Activated gamma-delta T cell treated with anti-CD3 and anti-CD28 coated beads, Interleukin-2, amount 50 U/mL, for 16 hours (primary cell): ENCODE results near the gene PBX1.
"Not testable (repeated sequence)": the region's sequence is repeated elsewhere in the genome, so short reads cannot be mapped to it uniquely, and the experiment has no call there.

Experiments
- DNase-seq: peaks from one replicate; pipeline ENCODE4 v3.0.0-alpha.2; 2020; ENCODE audit warnings: low read depth

Gene PBX1

DNA sequence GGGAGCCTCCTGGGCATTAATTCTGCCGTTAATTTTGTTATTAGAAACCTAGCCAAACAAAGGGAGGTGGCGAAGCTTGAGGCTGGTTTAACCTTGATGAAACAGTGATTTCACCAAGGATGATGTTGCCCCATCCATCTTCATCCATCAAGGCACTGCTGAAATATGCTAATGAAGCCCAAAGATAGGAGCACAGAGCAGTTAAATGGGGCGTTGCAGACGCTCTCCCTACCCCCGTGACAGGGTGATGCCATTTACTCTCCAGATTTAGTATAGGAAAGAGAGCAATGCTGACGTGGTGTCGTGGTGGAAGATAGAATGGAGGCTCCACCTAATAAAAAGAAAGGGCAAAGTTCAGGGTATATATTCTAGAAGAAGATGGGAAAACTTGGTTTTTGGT, 84.0 kb downstream of the PBX1 start:
- no peak for DNase-seq

DNA sequence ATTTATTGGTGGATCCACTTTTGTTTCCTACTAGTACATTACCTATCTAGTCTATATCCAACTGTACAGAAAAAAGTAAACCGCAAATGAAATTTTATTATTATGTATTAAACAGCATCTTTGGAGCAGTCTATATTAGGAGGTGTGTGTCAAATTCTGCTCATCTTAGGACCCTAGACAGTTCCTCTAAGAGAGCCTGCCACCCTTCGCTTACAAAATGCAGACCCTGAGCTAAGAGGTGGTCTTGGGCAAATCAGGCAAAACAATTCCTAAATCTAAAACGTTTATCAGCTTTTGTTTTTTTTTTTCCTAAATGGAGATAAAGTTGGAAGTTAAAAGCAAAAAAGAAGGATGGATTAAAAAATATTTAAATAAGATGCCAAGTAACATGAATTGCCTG, 85.3 kb downstream of the PBX1 start:
- DNase-seq = no peak

DNA sequence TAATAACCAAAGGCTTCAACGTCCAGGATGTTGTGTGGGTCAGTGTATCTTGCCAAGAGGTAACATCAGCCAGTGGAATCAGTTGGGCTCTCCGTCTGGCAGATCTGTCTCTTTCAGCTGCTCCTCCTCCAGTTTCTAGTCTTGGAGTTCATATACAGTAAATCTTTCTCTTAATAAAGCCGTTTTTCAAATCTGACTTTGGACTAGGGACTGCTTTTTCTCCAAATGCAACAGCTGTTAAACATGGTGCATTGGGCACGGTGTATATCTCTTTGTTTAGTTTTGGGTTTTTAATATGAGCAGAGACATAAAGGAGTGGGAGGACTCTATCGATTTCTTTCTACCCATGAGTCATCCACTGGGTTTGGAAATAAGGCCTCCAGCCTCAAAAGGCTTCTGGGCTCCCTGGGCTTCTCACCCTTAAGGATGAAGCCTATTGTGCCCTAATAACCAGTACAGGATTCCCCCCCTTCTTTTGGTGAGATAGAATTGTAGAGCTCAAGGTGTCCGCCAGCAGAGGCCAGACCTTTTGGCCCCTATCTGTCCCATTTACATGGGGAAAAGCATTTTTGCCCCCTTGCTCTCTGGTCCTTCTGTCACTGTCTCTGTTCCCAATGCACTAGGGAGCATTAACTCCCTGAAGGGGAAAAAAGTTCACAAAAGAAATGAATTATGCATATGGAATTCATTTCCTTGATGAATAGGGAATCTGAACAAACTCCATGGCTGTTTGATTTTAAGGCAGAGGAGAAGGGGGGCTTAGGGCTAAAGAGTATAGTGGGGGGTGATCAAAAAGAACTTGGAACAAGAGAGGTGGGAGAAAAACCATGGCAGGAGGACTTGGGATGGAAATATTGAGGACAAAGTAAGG, 86.0 kb downstream of the PBX1 start:
- DNase-seq = no peak

DNA sequence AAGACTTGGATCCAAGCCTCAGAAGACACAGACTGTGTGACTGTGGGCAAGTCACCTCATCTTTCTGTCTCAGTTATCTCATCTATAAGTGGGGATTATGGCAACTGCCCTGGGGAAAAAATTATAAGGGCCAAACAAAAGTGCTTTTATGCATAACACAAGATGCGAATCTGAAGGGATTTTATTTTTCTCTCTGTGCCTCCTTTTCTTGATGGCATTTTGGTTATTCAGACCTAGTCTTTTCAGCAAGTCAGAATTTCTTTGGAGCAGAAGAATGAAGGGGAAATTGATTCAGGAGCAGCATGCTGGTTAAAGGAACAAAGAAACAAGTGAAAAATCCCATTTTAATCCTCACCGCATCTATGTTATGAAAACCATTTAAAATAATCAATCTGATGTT, 86.9 kb downstream of the PBX1 start:
- no peak for DNase-seq

DNA sequence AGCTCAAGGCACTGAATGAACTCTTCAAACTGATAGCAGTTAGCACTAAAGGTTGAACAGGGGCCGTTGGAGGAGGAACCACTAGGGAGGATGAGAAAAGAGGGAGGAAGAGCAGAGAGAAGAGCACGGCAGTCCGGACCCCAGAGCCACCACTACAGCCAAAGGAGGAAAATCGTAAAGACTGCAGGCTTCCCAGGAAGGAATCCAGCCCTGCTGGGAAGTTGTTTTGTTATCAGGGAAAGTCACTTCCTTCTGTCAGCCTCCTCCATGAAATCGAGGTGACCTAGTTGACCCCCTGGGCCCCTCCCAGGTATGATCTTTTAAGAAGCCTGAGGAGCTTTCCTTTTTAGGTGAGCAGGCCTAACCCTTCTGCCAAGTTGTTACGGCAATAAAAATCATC, 88.2 kb downstream of the PBX1 start:
- DNase-seq = no peak

DNA sequence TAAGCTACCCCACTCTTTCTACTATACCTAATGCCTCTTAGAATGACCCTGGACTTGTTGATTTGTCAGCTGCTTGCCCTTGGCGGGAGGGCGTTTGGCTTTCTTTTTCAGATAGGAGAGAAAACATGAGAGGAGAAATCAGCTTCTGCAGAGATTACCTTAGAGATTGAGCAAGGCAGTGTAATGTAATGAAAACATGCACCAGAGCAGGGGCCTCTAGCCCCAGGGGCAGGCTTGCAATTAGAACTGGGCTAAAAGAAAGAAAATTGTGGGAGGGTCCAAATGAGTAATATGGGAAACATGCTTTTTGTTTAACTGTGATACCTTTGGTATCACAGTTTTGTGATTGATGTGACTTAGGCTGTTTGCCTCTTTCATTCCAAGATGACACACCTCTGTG, 89.7 kb downstream of the PBX1 start:
- DNase-seq = no peak

DNA sequence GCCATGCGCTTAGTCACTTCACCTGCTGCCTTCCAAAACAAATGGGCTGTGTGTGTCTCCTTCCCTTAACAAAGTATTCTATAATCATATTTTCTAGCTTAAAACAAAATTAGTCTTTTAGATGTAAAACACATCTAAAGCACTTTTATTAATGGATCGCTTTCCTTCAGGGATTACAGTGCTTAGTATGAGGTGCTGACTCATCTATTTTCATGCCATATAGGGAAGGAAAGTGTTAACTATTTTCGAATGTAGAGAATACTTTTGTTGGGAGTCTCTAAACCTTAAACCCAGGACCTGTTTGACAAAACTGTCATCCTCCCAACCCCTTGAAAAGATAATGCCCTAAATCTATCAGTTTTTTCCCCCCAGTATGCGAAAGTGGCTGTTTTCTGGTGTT, 90.2 kb downstream of the PBX1 start:
- no peak for DNase-seq

DNA sequence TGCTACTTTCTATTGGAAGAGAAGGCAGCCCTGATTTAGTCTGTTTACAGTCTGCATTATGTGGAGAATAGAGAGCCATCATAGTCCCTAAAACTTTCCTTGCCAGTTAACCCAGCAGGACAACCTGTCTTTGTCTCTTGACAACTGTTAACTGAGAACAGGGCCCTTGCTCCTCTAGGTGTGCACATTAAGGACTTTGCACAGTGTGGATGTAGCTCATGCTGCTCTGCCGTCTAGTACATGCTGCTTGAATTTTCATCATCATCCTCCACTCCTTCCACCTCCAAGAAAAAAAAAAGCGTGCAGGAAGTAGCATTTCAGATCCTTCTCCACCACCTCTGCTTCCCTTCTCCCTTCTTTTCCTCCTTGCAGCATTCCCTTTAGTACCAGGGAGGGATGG, 91.5 kb downstream of the PBX1 start:
- DNase-seq = no peak

DNA sequence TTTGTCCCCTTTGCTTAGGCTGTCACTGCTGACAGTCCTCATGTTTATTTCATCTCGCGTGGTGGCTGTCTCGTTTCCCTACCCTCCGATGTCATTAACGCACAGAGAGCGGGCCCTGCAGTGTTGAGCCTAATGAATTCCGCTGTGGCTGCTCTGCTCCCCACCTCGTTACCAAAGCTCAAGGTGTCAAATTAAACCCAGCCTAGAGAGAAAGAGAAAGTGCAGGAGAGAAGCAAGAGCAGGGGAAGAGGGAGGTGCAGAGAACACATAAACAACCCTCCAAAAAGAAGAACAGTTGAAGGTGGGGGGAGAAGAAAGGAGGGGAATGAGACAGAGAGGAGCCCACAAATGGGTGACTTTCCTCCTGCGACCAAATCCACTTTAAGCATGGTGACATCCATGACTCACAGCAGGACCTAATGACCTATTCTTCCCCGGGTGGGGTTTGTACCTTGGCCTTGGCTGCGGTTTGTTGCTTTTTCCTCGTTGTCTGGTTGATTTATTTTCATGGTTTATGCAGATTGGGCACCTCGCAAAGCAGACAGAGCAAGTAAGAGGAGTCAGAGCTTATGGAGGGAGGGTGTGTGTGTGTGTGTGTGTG, 92.5 kb downstream of the PBX1 start:
- no peak for DNase-seq

DNA sequence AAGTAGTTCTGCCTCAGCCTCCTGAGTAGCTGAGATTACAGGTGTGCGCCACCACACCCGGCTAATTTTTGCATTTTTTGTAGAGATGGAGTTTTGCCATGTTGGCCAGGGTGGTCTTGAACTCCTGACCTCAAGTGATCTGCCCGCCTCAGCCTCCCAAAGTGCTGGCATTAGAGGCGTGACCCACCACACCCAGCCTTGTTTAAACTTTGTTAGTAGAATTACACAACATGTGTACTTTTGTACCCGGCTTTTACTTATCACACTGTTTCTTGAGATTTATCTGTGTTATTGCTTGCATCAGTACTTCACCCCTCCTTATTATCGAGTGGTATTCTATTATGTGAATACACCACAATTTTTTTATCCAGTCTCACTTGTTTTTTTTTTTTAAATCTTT, 94.0 kb downstream of the PBX1 start:
- DNase-seq = not testable (repeated sequence)

DNA sequence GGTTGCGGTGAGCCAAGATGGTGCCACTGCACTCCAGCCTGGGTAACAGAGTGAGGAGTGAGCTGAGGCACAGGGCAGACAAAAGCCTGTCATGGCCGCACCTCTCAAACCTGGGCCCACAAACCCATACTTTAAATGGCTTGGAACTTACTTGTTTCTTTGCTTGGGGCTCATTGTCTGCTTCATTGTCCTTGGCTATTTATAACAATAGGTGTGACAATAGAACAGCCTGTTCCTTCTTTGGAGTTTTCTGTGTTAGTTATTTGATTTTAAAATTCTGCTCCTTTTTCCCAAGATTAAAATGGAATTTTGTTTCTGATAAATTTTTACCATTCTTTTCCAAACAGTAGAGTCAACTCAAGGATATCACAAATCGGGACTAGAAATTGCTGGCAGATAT, 94.7 kb downstream of the PBX1 start:
- no peak for DNase-seq

DNA sequence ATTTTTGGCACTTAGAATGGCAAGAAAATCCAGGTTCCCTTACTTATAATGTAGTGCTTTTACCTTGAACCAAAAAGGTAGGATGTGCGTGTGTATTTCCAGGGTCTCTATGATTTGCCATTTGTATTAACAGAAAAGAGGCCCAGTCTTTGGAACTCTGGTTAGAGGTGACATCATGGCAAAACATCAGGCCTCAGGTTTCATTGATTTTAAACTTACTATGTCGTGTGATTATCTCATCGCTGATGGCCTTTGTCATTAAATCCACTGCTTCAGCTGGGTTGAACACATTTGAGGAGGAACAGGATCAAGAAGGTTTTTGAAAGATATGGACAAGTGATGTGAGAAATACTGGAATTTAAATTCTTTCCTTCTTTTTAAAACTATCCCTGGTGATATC, 95.2 kb downstream of the PBX1 start:
- DNase-seq = no peak

DNA sequence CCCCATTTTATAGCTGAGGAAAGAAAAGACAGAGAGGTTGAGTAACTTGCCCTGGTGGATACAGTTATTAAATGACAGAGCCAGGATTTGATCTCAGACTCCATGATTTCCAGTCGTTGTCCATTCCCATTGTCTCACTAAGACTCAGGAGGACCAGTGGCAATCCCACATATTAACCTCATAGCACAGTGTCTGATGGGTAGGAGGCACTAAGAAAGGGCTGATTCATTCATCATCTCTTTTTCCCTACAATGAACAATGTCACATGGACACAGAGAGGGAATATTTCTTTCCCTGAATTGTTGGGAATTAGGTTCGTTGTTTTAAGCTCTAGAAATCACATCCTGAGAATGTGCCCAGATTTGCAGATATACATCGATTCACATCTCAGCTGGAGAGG, 99.9 kb downstream of the PBX1 start:
- DNase-seq = no peak

DNA sequence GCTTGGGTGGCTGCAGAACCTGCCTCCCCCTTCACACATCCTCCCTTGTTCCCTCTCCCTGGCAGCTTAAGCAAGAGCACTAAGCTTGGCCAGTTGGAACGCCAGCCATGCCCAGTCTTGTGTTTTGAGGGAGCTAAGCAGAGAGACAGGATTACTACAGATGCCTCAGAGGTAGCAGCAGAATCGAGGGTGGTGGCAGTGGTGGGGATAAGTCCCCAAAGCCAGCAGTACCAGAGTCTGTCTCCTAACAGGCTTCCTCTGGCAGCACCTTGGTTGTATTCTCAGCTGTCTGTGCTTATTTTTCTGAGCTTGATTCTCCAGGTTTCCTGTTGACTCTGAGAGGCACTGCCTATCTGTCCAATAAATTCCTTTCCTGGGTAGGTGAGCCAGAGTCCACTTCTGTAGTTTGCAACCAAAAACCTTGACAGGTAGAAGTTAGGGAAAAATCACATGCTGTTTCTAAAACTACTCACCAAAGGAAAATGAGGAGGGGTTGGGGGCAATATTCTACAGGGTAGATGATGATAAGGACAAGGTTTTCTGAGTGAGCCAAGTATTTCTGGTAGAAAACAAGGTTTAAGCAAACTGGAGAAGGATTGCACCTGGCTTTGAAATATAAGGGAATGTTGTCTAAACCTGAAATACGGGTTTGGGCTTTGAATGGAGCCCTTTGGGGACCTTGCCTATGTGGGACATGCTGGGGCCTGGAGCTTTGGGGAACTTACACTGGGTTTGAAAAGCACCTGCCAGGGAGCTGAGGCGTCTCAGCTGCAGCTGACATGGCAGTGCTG, 100.8 kb downstream of the PBX1 start:
- DNase-seq = no peak

DNA sequence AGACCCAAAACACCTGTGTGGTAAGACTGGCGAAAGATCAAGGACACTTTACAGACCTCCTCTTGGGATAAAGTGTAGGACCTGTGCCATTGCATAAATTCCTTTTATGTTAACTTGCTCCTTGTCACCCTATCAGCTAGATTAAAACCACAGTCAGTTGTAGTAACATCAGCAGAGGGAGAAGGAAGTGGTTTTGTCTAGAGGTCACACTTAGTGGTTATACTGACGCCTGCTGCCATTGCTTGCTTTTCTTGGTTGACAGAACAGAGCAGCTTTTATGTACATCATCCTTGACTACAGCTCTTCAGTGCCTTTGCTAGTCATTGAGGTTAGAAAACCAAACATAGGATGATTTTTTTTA, 101.4 kb downstream of the PBX1 start:
- DNase-seq = no peak

DNA sequence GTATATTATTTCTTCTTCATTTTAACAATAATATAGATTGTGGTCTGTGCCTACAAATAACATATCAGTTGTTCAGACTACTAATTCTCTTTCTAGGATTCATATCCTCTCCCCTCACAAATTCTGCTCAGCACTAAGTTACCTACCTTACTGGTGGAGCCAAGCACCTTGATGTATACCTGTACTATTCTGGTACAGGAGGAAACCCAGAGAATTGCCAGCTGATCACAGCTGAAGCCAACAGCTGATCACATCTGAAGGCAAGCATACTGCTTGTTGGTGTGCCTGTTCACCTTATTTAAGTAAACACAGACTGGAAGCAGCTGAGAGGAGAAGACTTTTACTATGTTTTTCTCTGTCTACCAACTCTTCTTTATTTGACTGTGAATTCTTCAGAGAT, 101.8 kb downstream of the PBX1 start:
- no peak for DNase-seq

DNA sequence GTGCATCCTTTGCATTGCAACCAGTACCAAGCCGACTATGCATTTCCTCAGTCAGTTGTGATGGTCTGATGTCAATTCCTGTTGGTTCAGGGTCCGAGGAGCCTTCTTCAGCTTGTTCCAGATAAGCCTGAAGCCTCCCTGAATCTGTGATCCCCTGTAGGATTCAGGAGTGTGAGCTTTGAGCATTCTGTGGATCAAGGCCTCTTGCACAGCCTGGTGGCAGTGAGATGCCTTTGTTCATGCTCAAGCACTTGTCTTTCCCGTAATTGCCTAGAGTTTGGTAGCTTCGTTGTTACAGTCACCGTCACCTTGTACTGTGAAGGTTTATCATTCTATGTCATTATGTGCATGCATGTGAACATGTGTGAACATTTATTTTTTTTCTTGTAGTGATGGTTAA, 103.5 kb downstream of the PBX1 start:
- DNase-seq = no peak

DNA sequence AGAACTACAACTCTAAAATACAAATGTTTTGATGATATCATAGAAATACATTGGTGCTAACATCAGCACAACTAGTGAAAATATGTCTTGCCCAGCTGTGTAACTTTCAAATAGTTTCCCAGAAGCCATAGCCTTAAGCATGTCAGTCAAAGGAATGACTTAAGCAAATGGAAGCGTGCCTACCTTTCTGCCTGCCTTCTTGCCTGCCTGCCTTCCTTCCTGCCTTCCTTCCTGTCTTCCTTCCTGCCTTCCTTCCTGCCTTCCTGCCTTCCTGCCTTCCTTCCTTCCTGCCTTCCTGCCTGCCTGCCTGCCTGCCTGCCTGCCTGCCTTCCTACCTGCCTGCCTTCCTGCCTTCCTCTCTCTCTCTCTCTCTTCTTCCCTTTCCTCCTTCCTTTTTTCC, 104.0 kb downstream of the PBX1 start:
- DNase-seq = no peak

DNA sequence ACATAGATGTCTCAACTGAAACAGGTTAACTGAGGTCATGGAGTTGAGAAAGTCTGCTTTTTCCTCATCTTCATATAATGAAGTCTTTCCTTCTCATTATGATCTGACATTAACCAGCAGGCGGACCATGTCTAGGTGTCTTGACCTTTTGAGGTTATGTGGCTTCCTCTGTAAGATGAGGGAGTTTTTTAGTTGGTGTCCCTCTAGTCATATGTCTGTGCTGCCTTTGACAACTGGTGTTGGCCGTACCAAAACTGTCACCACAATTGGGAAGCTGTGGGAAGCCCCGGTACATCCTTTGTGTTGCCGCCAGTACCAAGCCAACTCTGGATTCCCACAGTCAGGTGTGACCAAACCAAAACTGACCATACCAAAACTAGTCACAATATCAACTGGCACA, 105.1 kb downstream of the PBX1 start:
- no peak for DNase-seq

DNA sequence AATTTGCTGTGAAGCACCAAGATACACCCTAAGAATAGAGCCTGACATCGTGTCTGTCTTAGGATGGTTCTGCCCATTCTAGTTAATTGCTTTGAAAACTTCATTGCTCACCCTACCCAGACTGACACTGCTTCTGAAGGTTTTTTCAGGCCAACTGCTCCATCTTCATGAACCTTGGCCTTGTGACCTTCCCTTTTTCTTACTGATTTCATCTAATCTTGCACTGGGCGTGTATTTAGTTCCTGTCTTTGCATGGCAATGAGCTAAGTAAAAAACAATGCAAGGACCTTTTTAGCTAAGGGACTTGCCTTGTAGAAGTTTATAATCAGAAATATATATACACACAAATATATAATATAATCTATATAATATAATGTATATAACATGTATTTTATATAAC, 108.0 kb downstream of the PBX1 start:
- DNase-seq = no peak

DNA sequence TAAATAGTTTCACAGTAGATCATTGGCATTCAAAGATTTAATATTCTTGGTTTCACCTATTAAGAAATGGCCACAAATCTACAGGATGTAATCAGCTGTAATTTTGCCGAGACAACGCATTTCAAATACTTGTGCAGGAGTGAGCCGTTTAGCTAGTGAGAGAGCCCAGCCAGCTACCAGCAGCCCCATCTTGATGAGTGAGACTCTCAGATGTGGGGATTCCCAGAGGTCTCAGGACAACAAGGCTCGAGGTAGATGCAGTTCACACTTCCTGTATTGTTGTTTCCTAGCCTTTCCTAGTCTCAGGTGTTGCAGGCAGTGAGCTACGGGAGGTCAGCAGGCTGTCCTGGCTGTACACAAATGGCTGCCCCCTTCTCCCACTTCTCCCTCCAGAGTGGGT, 108.6 kb downstream of the PBX1 start:
- no peak for DNase-seq

DNA sequence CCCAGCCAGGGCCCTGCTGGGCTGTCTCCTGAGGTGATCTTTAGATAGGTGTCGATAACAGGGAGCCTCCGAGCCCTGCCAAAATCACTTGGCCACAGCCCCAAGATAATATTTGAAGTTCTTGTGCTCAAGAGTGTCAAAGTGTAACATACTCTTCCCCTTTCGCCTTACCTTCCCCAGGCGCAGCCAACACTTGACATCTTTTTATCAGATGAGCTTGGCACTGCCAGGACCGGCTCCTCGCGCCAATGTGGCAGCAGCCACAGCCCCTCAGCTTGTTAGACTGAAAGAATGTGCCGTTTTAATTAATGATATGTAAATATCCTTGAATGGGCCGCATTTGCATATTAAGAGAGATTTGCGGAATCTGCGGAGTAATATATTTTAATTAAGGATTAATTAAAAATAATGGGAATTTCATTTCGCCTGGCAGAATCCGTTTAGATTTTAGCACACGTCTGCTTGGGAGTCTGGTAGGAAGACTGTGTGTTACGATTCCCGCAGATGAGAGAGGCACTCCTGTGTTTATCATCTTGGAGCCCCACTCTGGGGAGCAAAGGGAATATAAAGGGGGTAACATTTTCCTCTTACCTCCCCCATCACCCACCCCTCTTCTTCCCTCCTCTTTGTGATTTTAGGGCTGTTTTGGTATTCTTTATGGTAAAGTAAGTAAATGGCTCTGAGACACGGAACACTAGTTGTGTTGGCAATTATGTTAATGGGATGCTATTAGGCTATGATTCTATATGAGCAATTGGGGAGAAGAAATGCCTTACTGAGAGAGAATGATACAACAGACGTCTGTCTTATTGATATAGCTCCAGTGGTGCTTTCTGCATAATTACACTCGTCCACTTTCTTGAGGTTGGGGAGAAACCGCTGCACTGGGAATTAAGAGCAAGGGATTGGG, 109.8 kb downstream of the PBX1 start:
- DNase-seq = no peak
